ENCODE data around the gene SPZ1. TPM values are rescaled to one million over a fixed set of nuclear protein-coding genes. Genes with fewer than 3 reads are reported as not detected.
"Not testable (repeated sequence)": the region's sequence is repeated elsewhere in the genome, so short reads cannot be mapped to it uniquely, and the experiment has no call there.

Gene SPZ1
- total RNA-seq, 4 donors from 2014 or later, result not detected

GRCh38 chr5:80291761-80292160 is 28.0 kb upstream of the SPZ1 start:
- H3K9me3 ChIP-seq, result no peaks in the 10 kb centered on the region
- ATAC-seq (no peak), DNase-seq (no peak)
- no peak for TF ChIP-seq CTCF (IDR thresholded peaks at IDR 0.05 in 4 of 5, conservative IDR thresholded peaks at IDR 0.05 in 1 of 5)
- in situ Hi-C loops (cut with MboI; ENCODE audit: low sequenced_read_pairs in 4 of 4) (no loop called here), intact Hi-C loops (cut with DNase I; ENCODE audit: low total_unique reads) (no loop called here)
- H3K36me3 ChIP-seq, result no peaks in the 10 kb centered on the region
- no peaks in the 10 kb centered on the region for H3K27me3 ChIP-seq
- no peaks in the 10 kb centered on the region for H3K4me1 ChIP-seq
- no peak overlapping the region for H3K4me3 ChIP-seq
- H3K27ac ChIP-seq, result no peak overlapping the region

- TF ChIP-seq CTCF (IDR thresholded peaks at IDR 0.05 in 4 of 5, conservative IDR thresholded peaks at IDR 0.05 in 1 of 5) (no peak), POLR2A (IDR thresholded peaks at IDR 0.05) (no peak)
- Histone ChIP-seq H3K4me3 (no peak overlapping the region), H3K27me3 (no peaks in the 10 kb centered on the region), H3K4me1 (no peaks in the 10 kb centered on the region), H3K27ac (no peak overlapping the region), H3K9me3 (no peaks in the 10 kb centered on the region), H3K36me3 (no peaks in the 10 kb centered on the region)
- in situ Hi-C loops (cut with MboI; ENCODE audit: low sequenced_read_pairs in 4 of 4) (no loop called here), intact Hi-C loops (cut with DNase I; ENCODE audit: low total_unique reads) (no loop called here)
- ATAC-seq, result no peak
- no peak for DNase-seq
Measured at GRCh38 chr5:80296121-80296520, 23.7 kb upstream of the SPZ1 start.

GRCh38 chr5:80299601-80300000 is 20.2 kb upstream of the SPZ1 start:
- Histone ChIP-seq H3K36me3 (no peaks in the 10 kb centered on the region), H3K4me1 (no peaks in the 10 kb centered on the region), H3K27me3 (no peaks in the 10 kb centered on the region), H3K27ac (no peak overlapping the region), H3K4me3 (no peak overlapping the region), H3K9me3 (no peaks in the 10 kb centered on the region)
- no peak for TF ChIP-seq CTCF (IDR thresholded peaks at IDR 0.05 in 4 of 5, conservative IDR thresholded peaks at IDR 0.05 in 1 of 5)
- no peak for TF ChIP-seq POLR2A (IDR thresholded peaks at IDR 0.05)
- intact Hi-C loops (cut with DNase I; ENCODE audit: low total_unique reads), result no loop called here
- in situ Hi-C loops (cut with MboI; ENCODE audit: low sequenced_read_pairs in 4 of 4), result no loop called here
- no peak for ATAC-seq
- no peak for DNase-seq

GRCh38 chr5:80300125-80300524 is 19.7 kb upstream of the SPZ1 start:
- DNase-seq (no peak), ATAC-seq (no peak)
- TF ChIP-seq CTCF (IDR thresholded peaks at IDR 0.05 in 4 of 5, conservative IDR thresholded peaks at IDR 0.05 in 1 of 5), result no peak
- no peak for TF ChIP-seq POLR2A (IDR thresholded peaks at IDR 0.05)
- H3K4me3 ChIP-seq, result no peak overlapping the region
- no peaks in the 10 kb centered on the region for H3K36me3 ChIP-seq
- intact Hi-C loops (cut with DNase I; ENCODE audit: low total_unique reads), result no loop called here
- no peak overlapping the region for H3K27ac ChIP-seq
- H3K9me3 ChIP-seq, result no peaks in the 10 kb centered on the region
- H3K4me1 ChIP-seq, result no peaks in the 10 kb centered on the region
- in situ Hi-C loops (cut with MboI; ENCODE audit: low sequenced_read_pairs in 4 of 4), result no loop called here
- no peaks in the 10 kb centered on the region for H3K27me3 ChIP-seq

GRCh38 chr5:80300796-80301195 is 19.0 kb upstream of the SPZ1 start:
- H3K27me3 ChIP-seq; H3K4me1 ChIP-seq; ATAC-seq; intact Hi-C loops (cut with DNase I; ENCODE audit: low total_unique reads); H3K36me3 ChIP-seq; H3K27ac ChIP-seq; H3K9me3 ChIP-seq; DNase-seq; in situ Hi-C loops (cut with MboI; ENCODE audit: low sequenced_read_pairs in 4 of 4); H3K4me3 ChIP-seq: not testable (repeated sequence)

GRCh38 chr5:80301342-80301741 is 18.5 kb upstream of the SPZ1 start:
- H3K4me1 ChIP-seq; intact Hi-C loops (cut with DNase I; ENCODE audit: low total_unique reads); H3K36me3 ChIP-seq; ATAC-seq; H3K27me3 ChIP-seq; H3K9me3 ChIP-seq; H3K4me3 ChIP-seq; DNase-seq; H3K27ac ChIP-seq; in situ Hi-C loops (cut with MboI; ENCODE audit: low sequenced_read_pairs in 4 of 4): not testable (repeated sequence)

All from gastrocnemius medialis (tissue), 4 donors.